SJCRH30 (cell line): ENCODE data around the gene MFAP3L. TPM values are rescaled to one million over a fixed set of nuclear protein-coding genes. Genes with fewer than 3 reads are reported as not detected.
"Not testable (repeated sequence)": the region's sequence is repeated elsewhere in the genome, so short reads cannot be mapped to it uniquely, and the experiment has no call there.

Source experiments
- DNase-seq, 2 experiments: peaks; one replicate each; pipeline ENCODE4 v3.0.0-alpha.2; 2015 to 2020
- H3K27ac ChIP-seq: fragments of 250-450 bp; sonication (Bioruptor Pico); 2 replicates; pipeline ENCODE4 v1.5.1; 2020; ENCODE audit warnings: mild to moderate bottlenecking, moderate library complexity
- H3K27me3 ChIP-seq: fragments of 250-450 bp; sonication (Bioruptor Pico); 2 replicates; pipeline ENCODE4 v1.5.1; 2020; ENCODE audit warnings: mild to moderate bottlenecking, moderate library complexity
- H3K36me3 ChIP-seq: fragments of 250-450 bp; sonication (Bioruptor Pico); 2 replicates; pipeline ENCODE4 v1.5.1; 2020; ENCODE audit warnings: mild to moderate bottlenecking, moderate library complexity
- H3K4me1 ChIP-seq: fragments of 250-450 bp; sonication (Bioruptor Pico); 2 replicates; pipeline ENCODE4 v1.5.1; 2020; ENCODE audit warnings: mild to moderate bottlenecking, moderate library complexity
- H3K4me3 ChIP-seq: fragments of 250-450 bp; sonication (Bioruptor Pico); 2 replicates; pipeline ENCODE4 v1.5.1; 2020; ENCODE audit warnings: mild to moderate bottlenecking, moderate library complexity
- H3K9me3 ChIP-seq: fragments of 250-450 bp; sonication (Bioruptor Pico); replicated peaks from 2 replicates; pipeline ENCODE4 v1.5.1; 2020; ENCODE audit warnings: mild to moderate bottlenecking, moderate library complexity
- total RNA-seq: library from RNA; depleted of rRNA; stranded (reverse); fragments of >200 nt; shearing (Covaris generic); gene quantifications from 2 replicates; pipeline ENCODE4 v1.2.3, GENCODE V29; 2014; rRNA removed

MFAP3L gene
- total RNA-seq: 2.7 and 3.5 TPM in 2 replicates

DNA sequence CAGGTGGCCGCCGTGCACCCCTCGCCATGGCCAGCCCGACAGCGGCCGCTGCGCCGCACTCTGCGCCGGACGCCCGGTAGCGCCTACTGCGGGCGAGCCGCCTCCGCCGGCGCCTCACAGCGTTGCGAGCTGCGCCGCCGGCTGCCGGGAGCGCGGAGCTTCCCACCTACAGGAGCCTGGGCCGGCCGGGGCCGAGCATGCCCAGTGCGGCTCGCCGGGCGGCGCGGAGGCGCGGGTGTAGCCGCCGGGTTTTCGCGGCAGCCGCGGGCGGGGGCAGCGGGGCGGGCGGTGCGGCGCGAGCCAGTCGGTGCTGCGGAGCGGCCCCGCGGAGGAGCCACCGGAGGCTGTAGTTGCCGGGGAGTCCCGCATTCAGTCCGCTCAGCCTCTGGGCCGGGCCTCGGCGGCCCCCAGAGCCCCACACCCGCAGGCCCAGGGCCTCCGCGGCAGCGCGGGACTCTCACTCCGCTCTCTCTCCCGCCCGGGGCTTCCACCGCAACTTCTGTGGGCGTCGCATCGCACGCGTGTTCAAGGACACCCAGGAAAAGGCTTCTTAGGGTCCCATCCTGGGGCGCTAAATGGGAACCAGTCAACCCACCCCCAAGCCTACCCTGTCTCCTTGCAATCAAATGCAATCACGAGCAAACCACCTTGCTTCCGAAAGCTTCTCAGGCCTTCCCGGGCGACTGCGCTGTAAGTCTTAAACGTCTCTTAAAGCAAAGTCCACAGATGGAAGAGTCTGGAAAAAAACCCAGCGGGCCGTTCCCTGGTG lies at the start of gene MFAP3L:
TSS of gene MFAP3L (minus strand) at position 143 of the 769 bp plus-strand sequence. CDS start 20,518 bp downstream, outside the sequence.
- H3K9me3 ChIP-seq: no peaks in the 10 kb centered on the region
- peak; percentile 77 to 81 for DNase-seq
- no peaks in the 10 kb centered on the region for H3K27me3 ChIP-seq
- peak within 1 kb of the TSS; percentile 81 for H3K27ac ChIP-seq
- peak within 1 kb of the TSS; percentile 99 for H3K4me3 ChIP-seq
- H3K4me1 ChIP-seq: no peaks in the 10 kb centered on the region
- H3K36me3 ChIP-seq: no peaks in the 10 kb centered on the region

DNA sequence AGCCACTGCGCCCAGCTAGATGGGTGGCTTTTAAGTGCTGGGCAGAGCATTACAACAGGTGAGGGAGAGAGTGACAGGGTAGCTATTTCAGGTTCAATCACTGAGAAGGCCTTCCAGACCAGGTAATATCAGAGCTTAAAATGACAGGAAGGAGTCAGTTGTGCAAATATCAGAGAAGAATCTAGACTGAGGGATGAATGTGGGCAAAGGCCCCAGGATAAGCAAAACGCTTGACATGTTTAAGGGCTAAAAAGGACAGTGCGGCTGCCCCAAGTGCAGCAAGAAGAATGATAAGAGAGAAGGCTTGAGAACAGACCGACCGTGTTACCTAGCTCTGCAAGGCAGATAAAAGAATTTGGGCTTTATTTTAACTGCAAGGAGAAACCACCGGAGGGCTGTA lies 45.0 kb upstream of the MFAP3L start:
- Histone ChIP-seq H3K27me3 (no peaks in the 10 kb centered on the region), H3K36me3 (peaks cover 12% of the 10 kb centered on the region), H3K27ac (no peak overlapping the region), H3K9me3 (no peaks in the 10 kb centered on the region), H3K4me1 (no peaks in the 10 kb centered on the region), H3K4me3 (no peak overlapping the region)
- no peak for DNase-seq

DNA sequence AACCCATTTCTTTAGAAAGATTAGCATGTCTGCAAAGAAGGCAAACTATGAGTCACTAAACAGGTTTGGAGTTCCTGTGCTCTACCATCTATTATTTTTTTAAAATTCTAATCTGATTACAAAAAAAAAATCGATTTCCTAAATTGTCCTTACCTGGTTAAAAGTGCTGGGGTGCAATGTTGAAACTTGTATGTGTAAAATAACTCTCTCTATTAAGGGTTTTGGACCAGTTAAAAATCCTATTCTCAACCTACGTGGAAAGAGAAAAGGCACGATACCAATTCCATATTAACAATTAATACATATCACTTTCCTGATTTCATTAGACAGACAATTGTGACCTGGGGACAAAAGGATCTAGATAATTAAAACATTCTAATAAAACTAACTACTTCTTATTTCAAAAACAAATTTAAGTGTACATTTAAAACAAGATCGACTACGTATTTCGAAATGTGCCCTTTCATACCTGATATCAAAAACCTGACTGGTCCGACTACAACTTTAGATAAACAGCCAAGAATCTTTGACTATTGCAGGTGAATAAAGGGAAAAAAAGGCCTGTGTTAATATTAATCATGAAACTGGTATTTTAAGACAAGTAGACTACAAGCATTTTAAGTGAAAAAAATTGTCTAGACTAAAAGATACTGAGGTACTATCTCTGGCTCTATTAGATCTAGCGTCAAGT lies 42.4 kb upstream of the MFAP3L start:
- Histone ChIP-seq H3K27ac (no peak overlapping the region), H3K9me3 (no peaks in the 10 kb centered on the region), H3K4me3 (no peak overlapping the region), H3K36me3 (peaks cover 9% of the 10 kb centered on the region), H3K27me3 (no peaks in the 10 kb centered on the region), H3K4me1 (no peaks in the 10 kb centered on the region)
- DNase-seq: no peak

DNA sequence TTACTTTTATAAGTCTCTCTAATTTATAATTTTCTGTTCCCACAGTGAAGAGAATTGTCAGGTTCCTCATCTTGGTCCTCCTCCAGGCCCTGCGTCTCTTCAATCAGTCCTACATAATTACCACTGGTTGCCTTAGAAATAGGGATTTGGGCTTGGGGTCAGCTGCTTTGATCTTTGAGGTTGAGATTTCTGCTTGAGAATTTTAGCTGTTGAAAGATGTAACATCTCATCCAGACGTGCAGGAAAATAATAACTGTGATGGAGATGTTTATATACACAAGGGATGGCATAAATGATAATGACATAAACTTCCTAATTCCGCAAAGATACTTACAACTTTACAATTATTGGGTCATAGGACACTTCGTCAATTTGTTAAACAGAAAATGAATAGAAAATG lies 33.2 kb upstream of the MFAP3L start:
- no peak overlapping the region for H3K4me3 ChIP-seq
- H3K27ac ChIP-seq: no peak overlapping the region
- peaks cover 27% of the 10 kb centered on the region for H3K36me3 ChIP-seq
- H3K4me1 ChIP-seq: peaks cover 8% of the 10 kb centered on the region
- H3K9me3 ChIP-seq: no peaks in the 10 kb centered on the region
- H3K27me3 ChIP-seq: no peaks in the 10 kb centered on the region
- DNase-seq: no peak

DNA sequence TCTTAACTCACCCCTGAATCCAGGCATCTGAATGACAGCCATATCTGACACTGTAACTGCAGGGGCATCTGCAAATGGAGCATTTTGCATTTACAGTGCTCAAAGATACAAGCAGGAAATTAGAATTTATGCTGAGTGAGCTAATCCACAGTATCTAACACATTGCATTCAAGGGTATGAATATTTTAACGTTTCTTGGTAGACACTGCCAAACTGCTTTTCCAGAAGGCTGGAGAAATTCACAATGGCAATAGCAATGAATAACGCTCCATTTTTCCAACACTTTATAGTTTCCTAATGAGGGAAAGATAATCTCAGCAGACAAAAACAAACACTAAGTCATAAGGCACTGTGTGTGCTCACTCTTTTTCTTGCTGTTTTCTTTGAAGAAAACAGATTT lies 32.6 kb upstream of the MFAP3L start:
- H3K4me1 ChIP-seq: peaks cover 8% of the 10 kb centered on the region
- H3K9me3 ChIP-seq: no peaks in the 10 kb centered on the region
- no peaks in the 10 kb centered on the region for H3K27me3 ChIP-seq
- DNase-seq: no peak
- peaks cover 27% of the 10 kb centered on the region for H3K36me3 ChIP-seq
- no peak overlapping the region for H3K4me3 ChIP-seq
- no peak overlapping the region for H3K27ac ChIP-seq

DNA sequence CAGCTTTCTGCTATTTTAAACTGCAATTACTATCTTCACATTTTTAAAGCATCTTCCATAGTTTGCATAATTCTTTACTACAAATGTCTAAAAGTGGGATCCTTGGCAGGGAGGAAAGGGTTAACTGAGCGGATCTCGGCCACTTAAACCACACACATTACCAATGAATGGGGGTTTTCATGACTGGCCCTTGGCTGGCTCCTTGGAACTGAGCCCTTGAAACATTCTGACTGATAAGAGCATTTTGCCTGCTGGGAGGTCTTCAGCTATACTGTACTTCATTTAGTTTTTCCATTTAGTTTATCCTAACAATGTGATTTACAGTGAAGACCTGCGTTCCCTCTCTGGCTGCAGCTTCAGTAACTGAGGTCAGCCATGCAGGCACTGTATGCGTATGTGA lies 31.7 kb upstream of the MFAP3L start:
- no peak overlapping the region for H3K27ac ChIP-seq
- no peak overlapping the region for H3K4me3 ChIP-seq
- peak; percentile 9 to 36 for DNase-seq
- no peaks in the 10 kb centered on the region for H3K27me3 ChIP-seq
- no peaks in the 10 kb centered on the region for H3K9me3 ChIP-seq
- H3K36me3 ChIP-seq: peaks cover 23% of the 10 kb centered on the region
- peaks cover 8% of the 10 kb centered on the region for H3K4me1 ChIP-seq

DNA sequence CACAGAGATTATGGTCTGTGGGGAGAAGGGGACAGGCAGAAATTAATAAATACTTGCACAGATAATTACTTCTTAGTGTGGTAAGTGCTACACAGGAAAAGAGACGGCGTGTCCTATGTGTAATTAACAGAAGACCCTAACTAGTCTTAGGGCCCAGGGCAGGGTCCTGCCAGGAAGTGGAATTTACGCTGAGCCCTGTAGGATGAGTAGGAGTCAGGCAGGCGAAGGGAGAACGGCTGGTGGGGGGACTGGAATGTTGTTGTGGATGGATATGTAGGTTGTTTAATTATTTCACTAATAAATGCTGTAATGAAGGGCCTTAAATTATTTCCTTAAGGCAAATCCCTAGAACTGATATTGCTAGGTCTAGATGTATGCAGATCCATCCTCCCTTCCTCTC lies 26.7 kb upstream of the MFAP3L start:
- H3K27me3 ChIP-seq: no peaks in the 10 kb centered on the region
- H3K4me3 ChIP-seq: no peak overlapping the region
- H3K27ac ChIP-seq: no peak overlapping the region
- no peaks in the 10 kb centered on the region for H3K4me1 ChIP-seq
- H3K9me3 ChIP-seq: no peaks in the 10 kb centered on the region
- DNase-seq: no peak
- H3K36me3 ChIP-seq: peaks cover 4% of the 10 kb centered on the region; the same call in 1 of the 2 replicates

DNA sequence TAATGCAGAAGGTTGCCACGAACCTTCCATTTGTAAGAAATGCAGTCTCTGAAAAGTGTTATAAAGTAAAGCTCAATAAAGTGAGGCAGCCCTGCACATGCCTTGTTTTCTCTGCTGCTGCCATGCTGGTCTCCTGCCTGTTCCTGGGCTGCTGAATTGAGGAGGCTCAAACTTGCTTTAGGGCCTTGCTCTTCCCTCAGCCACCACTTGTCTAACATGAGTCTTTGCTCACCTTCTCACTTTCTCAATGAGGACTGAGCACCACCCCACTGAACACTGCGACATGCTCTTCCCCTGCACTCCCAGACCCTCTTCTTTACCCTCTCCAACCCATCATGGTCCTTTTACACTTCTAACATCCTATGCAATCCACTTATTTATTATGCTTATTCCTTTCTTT lies 25.2 kb upstream of the MFAP3L start:
- no peaks in the 10 kb centered on the region for H3K4me1 ChIP-seq
- no peaks in the 10 kb centered on the region for H3K27me3 ChIP-seq
- no peaks in the 10 kb centered on the region for H3K36me3 ChIP-seq
- no peak for DNase-seq
- H3K4me3 ChIP-seq: no peak overlapping the region
- no peak overlapping the region for H3K27ac ChIP-seq
- no peaks in the 10 kb centered on the region for H3K9me3 ChIP-seq

DNA sequence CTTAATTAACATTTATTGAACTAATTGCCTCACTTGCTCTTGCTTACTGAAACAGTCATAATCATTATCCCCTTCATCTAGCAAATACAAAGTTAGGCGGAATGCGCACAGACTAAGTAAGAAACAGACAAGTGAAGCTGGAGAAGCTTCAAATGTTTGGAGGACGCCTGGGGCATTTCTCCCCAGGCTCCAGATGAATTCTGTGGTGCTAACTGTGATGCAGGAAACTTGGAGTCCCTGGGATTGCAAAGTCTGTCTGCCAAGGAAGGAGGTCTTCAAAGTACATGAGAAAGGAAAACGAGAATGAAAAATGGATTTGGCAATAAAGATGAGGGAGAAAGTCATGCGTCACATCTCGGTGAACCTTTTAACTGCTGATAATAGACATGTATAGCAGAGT lies 23.6 kb upstream of the MFAP3L start:
- H3K27ac ChIP-seq: no peak overlapping the region
- no peaks in the 10 kb centered on the region for H3K36me3 ChIP-seq
- no peaks in the 10 kb centered on the region for H3K4me1 ChIP-seq
- no peaks in the 10 kb centered on the region for H3K27me3 ChIP-seq
- no peak for DNase-seq
- H3K4me3 ChIP-seq: no peak overlapping the region
- no peaks in the 10 kb centered on the region for H3K9me3 ChIP-seq

DNA sequence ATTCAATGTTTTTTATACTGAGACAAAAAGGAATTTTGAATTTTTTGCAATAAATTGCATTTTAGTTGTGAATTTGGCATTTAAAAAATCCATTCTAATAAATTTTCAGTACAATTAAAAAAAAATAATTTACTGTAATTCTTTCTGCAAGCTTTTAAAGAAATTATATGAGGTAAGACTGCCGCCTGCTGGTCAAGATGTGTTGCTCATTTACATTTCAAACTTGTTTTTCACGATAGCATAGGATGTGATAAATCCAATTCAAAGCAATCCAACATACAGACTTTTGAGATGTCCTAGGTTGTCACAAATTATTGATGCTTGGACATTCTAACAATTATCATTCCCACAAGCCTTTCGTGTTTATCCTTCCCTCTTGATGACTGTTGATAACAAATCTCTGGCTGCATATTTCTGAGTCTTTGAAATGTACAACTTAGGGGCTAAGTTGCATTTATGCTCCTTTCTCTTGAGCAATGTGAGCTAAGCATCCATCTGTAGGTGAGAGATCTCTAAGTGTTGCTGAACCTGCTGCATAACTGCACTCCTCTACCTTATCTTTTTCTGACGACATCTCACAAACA lies 21.7 kb upstream of the MFAP3L start:
- no peaks in the 10 kb centered on the region for H3K9me3 ChIP-seq
- H3K36me3 ChIP-seq: no peaks in the 10 kb centered on the region
- DNase-seq: peak; percentile 34 to 72
- no peak overlapping the region for H3K4me3 ChIP-seq
- H3K27ac ChIP-seq: no peak overlapping the region
- no peaks in the 10 kb centered on the region for H3K4me1 ChIP-seq
- no peaks in the 10 kb centered on the region for H3K27me3 ChIP-seq

DNA sequence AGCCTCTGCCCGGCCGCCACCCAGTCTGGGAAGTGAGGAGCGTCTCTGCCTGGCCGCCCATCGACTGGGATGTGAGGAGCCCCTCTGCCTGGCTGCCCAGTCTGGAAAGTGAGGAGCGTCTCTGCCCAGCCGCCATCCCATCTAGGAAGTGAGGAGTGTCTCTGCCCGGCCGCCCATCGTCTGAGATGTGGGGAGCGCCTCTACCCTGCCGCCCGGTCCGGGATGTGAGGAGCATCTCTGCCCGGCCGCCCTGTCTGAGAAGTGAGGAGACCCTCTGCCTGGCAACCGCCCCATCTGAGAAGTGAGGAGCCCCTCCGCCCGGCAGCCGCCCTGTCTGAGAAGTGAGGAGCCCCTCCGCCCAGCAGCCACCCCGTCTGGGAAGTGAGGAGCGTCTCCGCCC lies 20.0 kb upstream of the MFAP3L start:
- not testable (repeated sequence) for DNase-seq, H3K9me3 ChIP-seq, H3K36me3 ChIP-seq, H3K4me3 ChIP-seq, H3K27ac ChIP-seq, H3K4me1 ChIP-seq, H3K27me3 ChIP-seq

DNA sequence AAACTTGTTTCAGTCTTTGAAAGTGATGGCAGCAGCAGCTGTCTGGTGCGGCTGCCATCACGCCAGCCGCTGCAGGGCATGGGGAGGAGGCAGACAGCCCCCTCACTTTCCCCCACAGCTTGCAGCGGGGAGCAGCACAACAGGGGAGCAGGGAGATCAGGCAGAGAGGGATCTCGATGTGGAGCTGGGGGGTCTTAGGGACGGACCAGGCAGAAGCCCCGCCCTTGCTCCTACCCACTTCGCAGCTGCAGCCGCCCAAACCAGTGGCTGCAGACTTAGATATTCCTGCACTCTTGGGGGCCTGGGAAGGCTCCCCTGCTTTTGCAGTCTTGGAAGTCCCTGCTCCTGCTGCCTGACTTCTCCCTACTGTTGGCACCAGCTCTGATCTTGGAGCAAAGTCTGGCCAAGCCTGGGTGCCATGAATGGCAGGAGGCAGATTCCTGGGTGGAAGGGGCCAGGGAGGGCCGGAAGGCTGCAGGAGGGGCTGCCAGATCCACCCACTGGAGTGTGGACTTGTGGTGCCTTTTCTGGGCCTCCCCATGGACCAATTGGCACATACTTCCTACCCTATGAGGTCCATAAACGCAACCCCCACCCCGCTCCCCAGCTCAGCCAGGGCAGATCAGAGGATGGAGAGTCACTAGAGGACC lies 14.0 kb upstream of the MFAP3L start:
- no peaks in the 10 kb centered on the region for H3K27me3 ChIP-seq
- no peak overlapping the region for H3K27ac ChIP-seq
- no peak for DNase-seq
- no peaks in the 10 kb centered on the region for H3K9me3 ChIP-seq
- no peaks in the 10 kb centered on the region for H3K4me1 ChIP-seq
- H3K4me3 ChIP-seq: no peak overlapping the region
- H3K36me3 ChIP-seq: no peaks in the 10 kb centered on the region

DNA sequence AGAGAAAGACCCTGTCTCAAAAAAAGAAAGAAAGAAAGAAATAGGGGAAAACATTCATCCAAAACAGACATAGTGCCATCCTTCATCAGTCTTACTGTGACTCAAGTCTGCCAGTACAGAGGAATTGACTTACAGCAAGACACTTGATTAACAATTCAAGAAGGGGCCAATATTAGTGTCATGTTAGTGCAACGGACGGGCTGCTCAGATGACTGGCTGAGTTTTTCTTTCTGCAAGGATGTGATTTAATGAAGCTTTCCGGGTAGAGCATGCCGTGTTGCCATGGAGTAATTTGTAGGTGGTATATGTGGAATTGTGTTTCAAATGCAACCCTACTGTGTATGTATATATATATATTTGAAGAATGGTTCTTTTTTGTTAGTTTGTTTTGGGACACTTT lies 12.6 kb upstream of the MFAP3L start:
- Histone ChIP-seq H3K27me3 (no peaks in the 10 kb centered on the region), H3K36me3 (no peaks in the 10 kb centered on the region), H3K4me3 (no peak overlapping the region), H3K27ac (no peak overlapping the region), H3K9me3 (no peaks in the 10 kb centered on the region), H3K4me1 (no peaks in the 10 kb centered on the region)
- DNase-seq: no peak

DNA sequence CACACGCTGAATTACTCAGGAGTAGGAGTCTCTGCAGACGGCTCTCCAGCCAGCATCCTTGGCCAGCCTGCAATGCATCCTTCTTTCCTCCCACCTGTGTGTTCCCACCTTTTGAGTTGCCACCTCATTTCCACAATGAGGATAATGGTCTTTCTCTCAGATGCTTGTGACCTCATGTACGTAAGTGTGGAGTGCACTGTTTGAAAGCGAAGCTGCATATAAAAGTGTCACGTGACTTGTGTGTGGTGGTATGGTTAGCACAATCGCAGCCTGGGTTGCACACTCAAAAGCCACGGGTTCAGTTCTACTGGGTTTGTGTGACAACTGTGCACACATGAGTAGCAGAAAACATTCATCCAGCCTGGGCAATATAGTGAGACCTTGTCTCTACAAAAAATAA lies 12.0 kb upstream of the MFAP3L start:
- H3K4me1 ChIP-seq: no peaks in the 10 kb centered on the region
- H3K9me3 ChIP-seq: no peaks in the 10 kb centered on the region
- no peaks in the 10 kb centered on the region for H3K27me3 ChIP-seq
- no peak for DNase-seq
- H3K4me3 ChIP-seq: no peak overlapping the region
- H3K36me3 ChIP-seq: no peaks in the 10 kb centered on the region
- H3K27ac ChIP-seq: no peak overlapping the region

DNA sequence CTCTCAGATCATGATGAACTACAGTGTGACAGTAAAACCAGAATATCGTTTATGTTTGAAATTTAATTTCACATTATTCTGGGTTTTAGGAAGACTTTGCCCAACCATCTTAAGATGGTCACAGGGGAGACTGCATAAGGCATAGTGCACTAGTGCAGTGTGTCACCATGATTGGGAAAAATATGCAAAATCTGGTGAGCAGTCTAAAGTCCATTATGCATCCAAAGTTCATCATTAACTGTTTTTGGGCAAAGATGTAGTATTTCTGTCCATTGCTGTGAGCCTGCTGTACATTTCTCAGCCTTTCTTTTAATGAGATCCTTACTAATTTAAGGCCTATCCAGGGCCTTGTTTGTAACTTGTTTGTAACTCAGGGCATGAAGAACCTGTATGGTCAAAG lies 11.3 kb upstream of the MFAP3L start:
- no peaks in the 10 kb centered on the region for H3K27me3 ChIP-seq
- no peaks in the 10 kb centered on the region for H3K9me3 ChIP-seq
- no peak for DNase-seq
- no peak overlapping the region for H3K27ac ChIP-seq
- no peak overlapping the region for H3K4me3 ChIP-seq
- no peaks in the 10 kb centered on the region for H3K4me1 ChIP-seq
- H3K36me3 ChIP-seq: no peaks in the 10 kb centered on the region
